OCI-LY3 (cell line): ENCODE data around the gene MPG.
"Not testable (repeated sequence)": the region's sequence is repeated elsewhere in the genome, so short reads cannot be mapped to it uniquely, and the experiment has no call there.

Source experiments
- H2AFZ ChIP-seq: fragments of 200-600, 300-600 bp; shearing (Covaris generic); 2 replicates; pipeline ENCODE4 v1.6.0; 2014; ENCODE audit warnings: antibody characterized with exemption, low read depth, low read length
- H3K27ac ChIP-seq: fragments of 200-600, 300-600 bp; sonication (generic); 2 replicates; pipeline ENCODE4 v1.5.1; 2014; ENCODE audit warnings: mild to moderate bottlenecking, low read length, moderate library complexity, mixed read lengths
- H3K27me3 ChIP-seq: fragments of 200-600, 300-600 bp; sonication (generic); 2 replicates; pipeline ENCODE4 v1.6.1; 2014; ENCODE audit warnings: low read depth, low read length, mixed read lengths
- H3K36me3 ChIP-seq: fragments of 200-600, 300-600 bp; sonication (generic); replicated peaks from 2 replicates; pipeline ENCODE3; 2014; ENCODE audit warnings: low read depth, low read length, mixed read lengths
- H3K4me1 ChIP-seq: fragments of 300-600, 200-600 bp; sonication (generic); 2 replicates; pipeline ENCODE4 v1.6.1; 2014; ENCODE audit warnings: low read length, mixed read lengths
- H3K4me2 ChIP-seq: fragments of 200-600, 300-600 bp; sonication (generic); 2 replicates; pipeline ENCODE4 v1.6.1; 2014; ENCODE audit warnings: low read length, mixed read lengths
- H3K4me3 ChIP-seq: fragments of 300-600, 200-600 bp; sonication (generic); 2 replicates; pipeline ENCODE4 v1.5.1; 2014; ENCODE audit warnings: antibody characterized with exemption, mild to moderate bottlenecking, low read length, moderate library complexity
- H3K79me2 ChIP-seq: fragments of 300-600, 200-600 bp; shearing (Covaris generic); 2 replicates; pipeline ENCODE4 v1.6.1; 2014; ENCODE audit warnings: mild to moderate bottlenecking, low read length, mixed read lengths
- H3K9ac ChIP-seq: fragments of 300-600, 200-600 bp; shearing (Covaris generic); 2 replicates; pipeline ENCODE4 v1.6.0; 2014; ENCODE audit warnings: mild to moderate bottlenecking, low read length, moderate library complexity
- H3K9me3 ChIP-seq: fragments of 200-600, 300-600 bp; shearing (Covaris generic); 2 replicates; pipeline ENCODE4 v1.6.1; 2014; ENCODE audit warnings: low read length, mixed read lengths; ENCODE audit not compliant: insufficient read depth
- H4K20me1 ChIP-seq: fragments of 200-600, 300-600 bp; sonication (generic); 2 replicates; pipeline ENCODE4 v1.6.1; 2016; ENCODE audit warnings: low read length, mixed read lengths; ENCODE audit not compliant: insufficient read depth
- CTCF ChIP-seq: fragments of 200-600, 300-600 bp; sonication (generic); IDR thresholded peaks from 2 replicates; pipeline ENCODE4 v1.5.1; 2014; ENCODE audit warnings: antibody characterized with exemption, low read length, low read depth
- EZH2phosphoT487 ChIP-seq: fragments of 200-600 bp; shearing (Covaris generic); IDR thresholded peaks from 2 replicates; pipeline ENCODE4 v1.6.1; 2018; ENCODE audit warnings: antibody characterized with exemption, mixed run types, low read depth

Gene MPG

GRCh38 chr16:119295-119694 lies 41.3 kb downstream of the MPG start:
- peaks cover 5% of the 10 kb centered on the region; the same call in 1 of the 2 replicates for H3K79me2 ChIP-seq

GRCh38 chr16:119835-120491 lies 41.9 kb downstream of the MPG start:
- no peak overlapping the region for H3K4me3 ChIP-seq
- no peak overlapping the region for H3K4me2 ChIP-seq
- TF ChIP-seq EZH2phosphoT487 (no peak), CTCF (no peak)
- no peaks in the 10 kb centered on the region for H3K27me3 ChIP-seq
- no peak overlapping the region for H2AFZ ChIP-seq
- no peak overlapping the region for H3K27ac ChIP-seq
- H3K4me1 ChIP-seq = no peaks in the 10 kb centered on the region
- H3K36me3 ChIP-seq = peaks cover 26% of the 10 kb centered on the region
- H3K9ac ChIP-seq = no peak overlapping the region
- H3K79me2 ChIP-seq = peaks cover 5% of the 10 kb centered on the region; the same call in 1 of the 2 replicates
- peaks cover 7% of the 10 kb centered on the region; the same call in 1 of the 2 replicates for H4K20me1 ChIP-seq
- H3K9me3 ChIP-seq = no peaks in the 10 kb centered on the region

More at GRCh38 chr16:119295-119694, 41.3 kb downstream of the MPG start:
- H3K4me3 ChIP-seq = no peak overlapping the region
- H3K27me3 ChIP-seq = no peaks in the 10 kb centered on the region
- H2AFZ ChIP-seq = no peak overlapping the region
- no peak overlapping the region for H3K9ac ChIP-seq
- H3K36me3 ChIP-seq = peaks cover 26% of the 10 kb centered on the region
- H3K27ac ChIP-seq = no peak overlapping the region
- TF ChIP-seq EZH2phosphoT487 (no peak), CTCF (no peak)
- H4K20me1 ChIP-seq = peaks cover 7% of the 10 kb centered on the region; the same call in 1 of the 2 replicates
- H3K4me2 ChIP-seq = no peak overlapping the region
- no peaks in the 10 kb centered on the region for H3K4me1 ChIP-seq
- H3K9me3 ChIP-seq = no peaks in the 10 kb centered on the region

GRCh38 chr16:120756-121155 lies 42.7 kb downstream of the MPG start:
- peaks cover 5% of the 10 kb centered on the region; the same call in 1 of the 2 replicates for H3K79me2 ChIP-seq
- H3K27ac ChIP-seq = no peak overlapping the region
- H3K27me3 ChIP-seq = no peaks in the 10 kb centered on the region
- no peak overlapping the region for H2AFZ ChIP-seq
- H3K9ac ChIP-seq = no peak overlapping the region
- H4K20me1 ChIP-seq = peaks cover 9% of the 10 kb centered on the region; the same call in 1 of the 2 replicates
- peaks cover 24% of the 10 kb centered on the region for H3K36me3 ChIP-seq
- no peak overlapping the region for H3K4me2 ChIP-seq
- no peak overlapping the region for H3K4me3 ChIP-seq
- H3K4me1 ChIP-seq = no peaks in the 10 kb centered on the region
- no peaks in the 10 kb centered on the region for H3K9me3 ChIP-seq
- TF ChIP-seq EZH2phosphoT487 (no peak), CTCF (no peak)

- Histone ChIP-seq H3K79me2 (peaks cover 10% of the 10 kb centered on the region; the same call in 1 of the 2 replicates), H3K4me1 (no peaks in the 10 kb centered on the region), H4K20me1 (peaks cover 9% of the 10 kb centered on the region; the same call in 1 of the 2 replicates), H3K9me3 (no peaks in the 10 kb centered on the region), H3K27me3 (no peaks in the 10 kb centered on the region), H3K9ac (no peak overlapping the region), H3K4me3 (no peak overlapping the region), H3K4me2 (no peak overlapping the region), H3K27ac (no peak overlapping the region), H2AFZ (no peak overlapping the region), H3K36me3 (peaks cover 14% of the 10 kb centered on the region)
- TF ChIP-seq CTCF = no peak
- TF ChIP-seq EZH2phosphoT487 = no peak
These were observed 44.3 kb downstream of the MPG start for GRCh38 chr16:122361-122760.

GRCh38 chr16:123558-124350 lies 45.7 kb downstream of the MPG start:
- H3K4me2 ChIP-seq, H3K4me3 ChIP-seq, H3K27ac ChIP-seq, H3K9ac ChIP-seq, H3K4me1 ChIP-seq, H4K20me1 ChIP-seq, H3K27me3 ChIP-seq, H3K9me3 ChIP-seq, H3K36me3 ChIP-seq, H2AFZ ChIP-seq: not testable (repeated sequence)
- H3K79me2 ChIP-seq = peaks cover 18% of the 10 kb centered on the region
